IMR-90 (cell line): Measurements from ENCODE around the gene TM2D3. TPM values are rescaled to one million over a fixed set of nuclear protein-coding genes. Genes with fewer than 3 reads are reported as not detected.

Source experiments
- ATAC-seq: fragments of 200-7000 bp; cut with Tn5 transposase; 2 replicates; pipeline ENCODE4 v1.9.1; 2020; ENCODE audit warnings: low read depth, mild to moderate bottlenecking, moderate library complexity
- BruUV-seq: library from RNA; stranded (reverse); fragments of 400-500 nt; replicated peaks from 2 replicates; lab custom pipeline; 2021; lab: Mats Ljungman, UMichigan
- CTCF ChIA-PET: fragments of 300-600 bp; formaldehyde crosslinking; extraction: SDS; loops from one replicate; lab custom pipeline; 2021; ENCODE audit warnings: antibody characterized with exemption; lab: Yijun Ruan, JAX
- POLR2A ChIA-PET: fragments of 300-600 bp; sonication (Branson Sonifier 250); formaldehyde crosslinking; loops from one replicate; lab custom pipeline; 2022; ENCODE audit warnings: antibody characterized with exemption; ENCODE audit not compliant: unreplicated experiment; lab: Charles Lee
- DNase-seq: peaks from one replicate; pipeline ENCODE4 v3.0.0; 2013
- H2AFZ ChIP-seq: replicated peaks from 2 replicates; pipeline ENCODE3; 2013; ENCODE audit warnings: low read length, mild to moderate bottlenecking; ENCODE audit not compliant: poor library complexity
- H2AK5ac ChIP-seq: 2 replicates; pipeline ENCODE4 v1.6.1; 2013; ENCODE audit warnings: low read depth, low read length, inconsistent platforms
- H2AK9ac ChIP-seq: replicated peaks from 2 replicates; pipeline ENCODE3; 2013; ENCODE audit warnings: mild to moderate bottlenecking, low read depth, low read length, moderate library complexity; ENCODE audit not compliant: poor library complexity
- H2BK120ac ChIP-seq: 2 replicates; pipeline ENCODE4 v1.6.1; 2013; ENCODE audit warnings: low read depth, low read length, inconsistent platforms
- H2BK15ac ChIP-seq: 3 replicates; pipeline ENCODE4 v1.6.1; 2013; ENCODE audit warnings: low read depth, low read length, inconsistent platforms
- H2BK20ac ChIP-seq: 2 replicates; pipeline ENCODE4 v1.6.1; 2013; ENCODE audit warnings: low read depth, mild to moderate bottlenecking, inconsistent platforms, low read length, moderate library complexity
- H2BK5ac ChIP-seq: 2 replicates; pipeline ENCODE4 v1.6.1; 2013; ENCODE audit warnings: mild to moderate bottlenecking, low read depth, low read length, inconsistent platforms; ENCODE audit not compliant: poor library complexity, severe bottlenecking
- H3K14ac ChIP-seq: replicated peaks from 2 replicates; pipeline ENCODE4 v1.6.1; 2013; ENCODE audit warnings: low read depth, low read length, inconsistent platforms
- H3K18ac ChIP-seq: 2 replicates; pipeline ENCODE4 v1.6.1; 2013; ENCODE audit warnings: low read depth, low read length, control low read depth
- H3K23ac ChIP-seq: 2 replicates; pipeline ENCODE4 v1.6.1; 2013; ENCODE audit warnings: low read depth, low read length, inconsistent platforms
- H3K27ac ChIP-seq: 2 replicates; pipeline ENCODE4 v1.5.1; 2013; ENCODE audit warnings: mild to moderate bottlenecking, control low read depth, low read length; ENCODE audit not compliant: insufficient read depth
- H3K27me3 ChIP-seq: 2 replicates; pipeline ENCODE4 v1.6.1; 2013; ENCODE audit warnings: low read length; ENCODE audit not compliant: control insufficient read depth, insufficient read depth
- H3K36me3 ChIP-seq: 2 replicates; pipeline ENCODE4 v1.6.1; 2013; ENCODE audit warnings: low read length, mixed read lengths; ENCODE audit not compliant: control insufficient read depth, insufficient read depth
- H3K4ac ChIP-seq: 2 replicates; pipeline ENCODE4 v1.6.1; 2013; ENCODE audit warnings: low read depth, low read length, inconsistent platforms
- H3K4me1 ChIP-seq: 2 replicates; pipeline ENCODE4 v1.6.1; 2013; ENCODE audit warnings: low read length, mixed read lengths; ENCODE audit not compliant: control insufficient read depth, insufficient read depth
- H3K4me2 ChIP-seq: 2 replicates; pipeline ENCODE4 v1.6.1; 2013; ENCODE audit warnings: low read depth, mild to moderate bottlenecking, control low read depth, low read length, moderate library complexity
- H3K4me3 ChIP-seq: 2 replicates; pipeline ENCODE4 v1.5.1; 2013; ENCODE audit warnings: low read depth, mild to moderate bottlenecking, control low read depth, low read length, moderate library complexity; ENCODE audit not compliant: insufficient read depth
- H3K56ac ChIP-seq: 2 replicates; pipeline ENCODE4 v1.6.1; 2013; ENCODE audit warnings: low read length, inconsistent platforms; ENCODE audit not compliant: insufficient read depth; ENCODE audit errors: extremely low read depth
- H3K79me1 ChIP-seq, 2 experiments: 2 replicates each; pipeline ENCODE4 v1.6.1; 2013; ENCODE audit warnings: low read length in 2 of 2, inconsistent platforms in 1 of 2, low read depth in 1 of 2
- H3K9ac ChIP-seq: 2 replicates; pipeline ENCODE4 v1.6.1; 2013; ENCODE audit warnings: low read depth, low read length, control low read depth
- H3K9me1 ChIP-seq: 2 replicates; pipeline ENCODE4 v1.6.1; 2013; ENCODE audit warnings: low read length, inconsistent platforms; ENCODE audit not compliant: insufficient read depth
- H3K9me3 ChIP-seq: 2 replicates; pipeline ENCODE4 v1.6.1; 2013; ENCODE audit warnings: low read length; ENCODE audit not compliant: control insufficient read depth, insufficient read depth
- H4K20me1 ChIP-seq: 2 replicates; pipeline ENCODE4 v1.6.1; 2013; ENCODE audit warnings: low read length, inconsistent platforms; ENCODE audit not compliant: insufficient read depth
- H4K5ac ChIP-seq: 2 replicates; pipeline ENCODE4 v1.6.1; 2013; ENCODE audit warnings: mild to moderate bottlenecking, low read depth, low read length, control low read depth
- H4K8ac ChIP-seq, 2 experiments: 2 replicates each; pipeline ENCODE4 v1.6.1; 2013; ENCODE audit warnings: low read depth in 2 of 2, low read length in 2 of 2, control low read depth in 1 of 2, inconsistent platforms in 1 of 2
- H4K91ac ChIP-seq: 2 replicates; pipeline ENCODE4 v1.6.1; 2013; ENCODE audit warnings: low read depth, low read length, inconsistent platforms; ENCODE audit not compliant: insufficient read depth
- BHLHE40 ChIP-seq: fragments of 150-350 bp; IDR thresholded peaks from 2 replicates; pipeline ENCODE4 v1.6.1; 2016; ENCODE audit warnings: mild to moderate bottlenecking, low read depth, low read length
- CEBPB ChIP-seq: IDR thresholded peaks from 2 replicates; pipeline ENCODE4 v1.6.1; 2012; ENCODE audit warnings: low read depth, low read length, improper control_type of control experiment
- FOS ChIP-seq: fragments of 150-350 bp; IDR thresholded peaks from 2 replicates; pipeline ENCODE4 v1.6.1; 2016; ENCODE audit warnings: low read depth, low read length
- MAZ ChIP-seq: IDR thresholded peaks from 2 replicates; pipeline ENCODE4 v1.6.1; 2012; ENCODE audit warnings: low read depth, mild to moderate bottlenecking, low read length, improper control_type of control experiment, moderate library complexity, borderline replicate concordance
- MXI1 ChIP-seq: IDR thresholded peaks from 2 replicates; pipeline ENCODE4 v1.6.1; 2012; ENCODE audit warnings: low read depth, mild to moderate bottlenecking, low read length, moderate library complexity, borderline replicate concordance
- NFE2L2 ChIP-seq: fragments of 150-350 bp; IDR thresholded peaks from 2 replicates; pipeline ENCODE4 v1.6.1; 2016; ENCODE audit warnings: low read depth, mild to moderate bottlenecking, low read length
- POLR2A ChIP-seq: IDR thresholded peaks from 2 replicates; pipeline ENCODE4 v1.6.1; 2012; ENCODE audit warnings: mild to moderate bottlenecking, low read depth, low read length
- RAD21 ChIP-seq: IDR thresholded peaks from 2 replicates; pipeline ENCODE4 v1.6.1; 2012; ENCODE audit warnings: low read length, improper control_type of control experiment
- RCOR1 ChIP-seq: IDR thresholded peaks from 2 replicates; pipeline ENCODE4 v1.6.1; 2012; ENCODE audit warnings: mild to moderate bottlenecking, low read length, improper control_type of control experiment; ENCODE audit not compliant: insufficient replicate concordance
- RFX5 ChIP-seq: IDR thresholded peaks from 2 replicates; pipeline ENCODE4 v1.8.0; 2012; ENCODE audit warnings: low read depth, mild to moderate bottlenecking, low read length, moderate library complexity
- WGBS, 2 experiments: methylation state at CpG; one replicate each; pipeline versions ENCODE4 v1.1.5 to v1.1.7; 2013; ENCODE audit warnings: missing lambda C conversion rate in 2 of 2; ENCODE audit not compliant: insufficient read length in 1 of 2; ENCODE audit errors: extremely low coverage in 2 of 2; 5-methylcytosine and 5-hydroxymethylcytosine counted together
- dilution Hi-C: fragments of 300-500 bp; cut with HindIII; formaldehyde crosslinking; loops from one replicate; pipeline ENCODE4 v1.14.3; 2018; ENCODE audit warnings: low sequenced_read_pairs; ENCODE audit not compliant: unreplicated experiment
- in situ Hi-C: fragments of 300-500 bp; cut with MboI; formaldehyde crosslinking; loops from 3 replicates; pipeline ENCODE4 v1.14.3; 2019; ENCODE audit warnings: low sequenced_read_pairs, inconsistent platforms, mixed read lengths
- intact Hi-C: fragments of 100-400 bp; cut with micrococcal nuclease; formaldehyde crosslinking; loops from 2 replicates; pipeline ENCODE4 v1.10.0; 2022
- polyA plus RNA-seq, 3 experiments: library from polyadenylated mRNA; depleted of rRNA; stranded (reverse); fragments of >200 nt; gene quantifications; 2 replicates each; pipeline ENCODE4 v1.2.3, GENCODE V29; 2012; ENCODE audit warnings: low replicate concordance in 1 of 3
- total RNA-seq: library from RNA; depleted of rRNA; stranded (reverse); fragments of >200 nt; gene quantifications from 2 replicates; pipeline ENCODE4 v1.2.3, GENCODE V29; 2012
- TF ChIP-seq, protein P1 (sequence below): fragments of 150-350 bp; IDR thresholded peaks from 2 replicates; pipeline ENCODE4 v1.6.1; 2016; ENCODE audit warnings: low read depth, mild to moderate bottlenecking, low read length, moderate library complexity, borderline replicate concordance
- TF ChIP-seq, protein P2 (sequence below): conservative IDR thresholded peaks from 2 replicates; pipeline ENCODE4 v1.5.1; 2012; ENCODE audit warnings: mild to moderate bottlenecking, low read depth, low read length, improper control_type of control experiment
- TF ChIP-seq, protein P3 (sequence below): fragments of 150-350 bp; IDR thresholded peaks from 2 replicates; pipeline ENCODE4 v1.6.1; 2017; ENCODE audit warnings: mild to moderate bottlenecking, antibody characterized with exemption, low read length, low read depth

Gene TM2D3
- total and polyA plus RNA-seq, 2 of the 4 experiments (the other 2 are of a cell fraction) = 27.4 to 34.5 TPM

DNA sequence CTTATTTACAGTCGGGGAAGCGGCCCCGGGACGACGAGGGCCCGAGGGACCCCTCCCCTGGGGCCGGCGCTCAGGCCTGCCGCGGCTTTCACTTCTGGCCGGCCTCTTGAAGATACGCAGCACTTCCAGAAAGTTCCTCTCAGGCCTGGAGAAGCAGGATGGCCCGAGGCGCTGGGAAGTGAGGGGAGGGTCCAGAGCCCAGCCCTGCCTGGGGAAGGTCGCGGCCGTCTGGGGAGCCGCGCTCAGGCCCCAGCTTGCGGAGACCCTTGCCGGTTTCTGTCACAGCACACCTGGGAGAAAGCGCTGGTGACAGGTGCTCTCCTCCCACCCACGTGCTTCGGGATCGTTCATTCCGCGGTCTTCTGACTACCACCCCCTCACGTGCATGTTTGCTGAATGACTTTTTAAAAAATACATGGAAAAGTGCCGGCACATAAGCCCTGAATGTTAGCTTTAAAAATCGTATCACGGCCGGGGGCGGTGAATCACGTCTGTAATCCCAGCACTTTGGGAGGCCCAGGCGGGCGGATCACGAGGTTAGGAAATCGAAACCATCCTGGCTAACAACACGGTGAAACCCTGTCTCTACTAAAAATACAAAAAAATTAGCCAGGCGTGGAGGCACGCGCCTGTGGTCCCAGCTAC, 727 bp upstream of the TM2D3 start:
- Histone ChIP-seq H4K20me1 (peaks cover 7% of the 10 kb centered on the region; the same call in 1 of the 2 replicates), H2AK9ac (peak overlapping the region; percentile 98), H4K91ac (peak overlapping the region; percentile 99), H3K23ac (peak overlapping the region; percentile 100; the same call in 1 of the 2 replicates), H3K18ac (peak overlapping the region; percentile 95), H3K4me1 (peaks cover 5% of the 10 kb centered on the region), H2AFZ (peak overlapping the region; percentile 99), H2AK5ac (peak overlapping the region; percentile 61), H3K56ac (peak overlapping the region; percentile 89; the same call in 1 of the 2 replicates), H3K36me3 (peaks cover 11% of the 10 kb centered on the region), H3K27me3 (no peaks in the 10 kb centered on the region), H3K4me2 (peak overlapping the region; percentile 90), H3K27ac (peak overlapping the region; percentile 96), H3K9ac (peak overlapping the region; percentile 95), H4K5ac (peak overlapping the region; percentile 98), H2BK120ac (peak overlapping the region; percentile 92), H2BK15ac (no peak overlapping the region), H3K9me1 (0 out of 2 replicates have a peak, but pooled peaks cover 3% of the 10 kb centered on the region), H3K79me1 (peaks cover 12 to 32% of the 10 kb centered on the region in 2 experiments), H2BK5ac (peak overlapping the region; percentile 94), H2BK20ac (no peak overlapping the region), H3K9me3 (no peaks in the 10 kb centered on the region), H3K4me3 (peak overlapping the region; percentile 94), H3K14ac (peak overlapping the region; percentile 95), H4K8ac (peak overlapping the region; percentile 96 to 99), H3K4ac (peak overlapping the region; percentile 96)
- no peak for TF ChIP-seq RCOR1
- TF ChIP-seq CEBPB = no peak
- TF ChIP-seq RAD21 = no peak
- TF ChIP-seq NFE2L2 = no peak
- TF ChIP-seq, protein P1, sequence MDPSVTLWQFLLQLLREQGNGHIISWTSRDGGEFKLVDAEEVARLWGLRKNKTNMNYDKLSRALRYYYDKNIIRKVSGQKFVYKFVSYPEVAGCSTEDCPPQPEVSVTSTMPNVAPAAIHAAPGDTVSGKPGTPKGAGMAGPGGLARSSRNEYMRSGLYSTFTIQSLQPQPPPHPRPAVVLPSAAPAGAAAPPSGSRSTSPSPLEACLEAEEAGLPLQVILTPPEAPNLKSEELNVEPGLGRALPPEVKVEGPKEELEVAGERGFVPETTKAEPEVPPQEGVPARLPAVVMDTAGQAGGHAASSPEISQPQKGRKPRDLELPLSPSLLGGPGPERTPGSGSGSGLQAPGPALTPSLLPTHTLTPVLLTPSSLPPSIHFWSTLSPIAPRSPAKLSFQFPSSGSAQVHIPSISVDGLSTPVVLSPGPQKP = no peak
- TF ChIP-seq, protein P2, sequence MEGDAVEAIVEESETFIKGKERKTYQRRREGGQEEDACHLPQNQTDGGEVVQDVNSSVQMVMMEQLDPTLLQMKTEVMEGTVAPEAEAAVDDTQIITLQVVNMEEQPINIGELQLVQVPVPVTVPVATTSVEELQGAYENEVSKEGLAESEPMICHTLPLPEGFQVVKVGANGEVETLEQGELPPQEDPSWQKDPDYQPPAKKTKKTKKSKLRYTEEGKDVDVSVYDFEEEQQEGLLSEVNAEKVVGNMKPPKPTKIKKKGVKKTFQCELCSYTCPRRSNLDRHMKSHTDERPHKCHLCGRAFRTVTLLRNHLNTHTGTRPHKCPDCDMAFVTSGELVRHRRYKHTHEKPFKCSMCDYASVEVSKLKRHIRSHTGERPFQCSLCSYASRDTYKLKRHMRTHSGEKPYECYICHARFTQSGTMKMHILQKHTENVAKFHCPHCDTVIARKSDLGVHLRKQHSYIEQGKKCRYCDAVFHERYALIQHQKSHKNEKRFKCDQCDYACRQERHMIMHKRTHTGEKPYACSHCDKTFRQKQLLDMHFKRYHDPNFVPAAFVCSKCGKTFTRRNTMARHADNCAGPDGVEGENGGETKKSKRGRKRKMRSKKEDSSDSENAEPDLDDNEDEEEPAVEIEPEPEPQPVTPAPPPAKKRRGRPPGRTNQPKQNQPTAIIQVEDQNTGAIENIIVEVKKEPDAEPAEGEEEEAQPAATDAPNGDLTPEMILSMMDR = no peak
- no peak for TF ChIP-seq POLR2A
- no peak for TF ChIP-seq RFX5
- no peak for TF ChIP-seq MAZ
- TF ChIP-seq FOS = no peak
- TF ChIP-seq, protein P3, sequence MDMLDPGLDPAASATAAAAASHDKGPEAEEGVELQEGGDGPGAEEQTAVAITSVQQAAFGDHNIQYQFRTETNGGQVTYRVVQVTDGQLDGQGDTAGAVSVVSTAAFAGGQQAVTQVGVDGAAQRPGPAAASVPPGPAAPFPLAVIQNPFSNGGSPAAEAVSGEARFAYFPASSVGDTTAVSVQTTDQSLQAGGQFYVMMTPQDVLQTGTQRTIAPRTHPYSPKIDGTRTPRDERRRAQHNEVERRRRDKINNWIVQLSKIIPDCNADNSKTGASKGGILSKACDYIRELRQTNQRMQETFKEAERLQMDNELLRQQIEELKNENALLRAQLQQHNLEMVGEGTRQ = no peak
- no peak for TF ChIP-seq MXI1
- TF ChIP-seq BHLHE40 = no peak
- ATAC-seq = peak; percentile 19
- POLR2A ChIA-PET = no interaction called here
- BruUV-seq = no TSS peak
- whole genome bisulfite sequencing, 2 experiments = 42% methylated on average over 12 of the region's 42 CpGs; no CpG with 5 or more reads in 1 of the 2 experiments
- CTCF ChIA-PET = interaction anchor here (0.9 kb wide), 1 partner anchor 121 kb away, joined by 3 read pairs; no protein-coding TSS in a partner anchor
- intact Hi-C loops (loop anchor here (5.0 kb wide), 1 partner anchor 69 kb away; the partner anchor contains the start of gene TARS3), in situ Hi-C loops (no loop called here), dilution Hi-C loops (no loop called here)
- no peak for DNase-seq
